SK-N-SH (cell line): ENCODE measurements around the gene ZNF628.

Experiments
- CTCF ChIP-seq: fragments of 200-600 bp; sonication (generic); IDR thresholded peaks from 2 replicates; pipeline ENCODE4 v1.6.1; 2017; ENCODE audit warnings: antibody characterized with exemption, mild to moderate bottlenecking, moderate library complexity
- EP300 ChIP-seq, 2 experiments: IDR thresholded peaks; 2 replicates each; pipeline versions ENCODE4 v1.4.0 to v1.6.1; 2012; ENCODE audit warnings: borderline replicate concordance in 1 of 2, low read depth in 1 of 2, low read length in 1 of 2
- EZH2phosphoT487 ChIP-seq: fragments of 200-600 bp; sonication (generic); IDR thresholded peaks from 2 replicates; pipeline ENCODE4 v1.6.1; 2017; ENCODE audit warnings: low read depth, mixed run types, mild to moderate bottlenecking, antibody characterized with exemption, moderate library complexity, borderline replicate concordance
- FOSL2 ChIP-seq: IDR thresholded peaks from 2 replicates; pipeline ENCODE4 v1.4.0; 2012; ENCODE audit warnings: low read depth, mild to moderate bottlenecking, moderate library complexity, borderline replicate concordance
- FOXM1 ChIP-seq: IDR thresholded peaks from 2 replicates; pipeline ENCODE4 v1.4.0; 2012; ENCODE audit warnings: low read depth, mild to moderate bottlenecking
- REST ChIP-seq: IDR thresholded peaks from 2 replicates; pipeline ENCODE4 v1.6.1; 2012; ENCODE audit warnings: mild to moderate bottlenecking, low read depth, low read length, moderate library complexity
- RFX5 ChIP-seq: IDR thresholded peaks from 2 replicates; pipeline ENCODE4 v1.6.1; 2012; ENCODE audit warnings: mild to moderate bottlenecking, improper control_type of control experiment, low read length
- TEAD4 ChIP-seq: IDR thresholded peaks from 2 replicates; pipeline ENCODE4 v1.4.0; 2012; ENCODE audit warnings: mild to moderate bottlenecking, borderline replicate concordance; ENCODE audit not compliant: insufficient read depth
- YY1 ChIP-seq: IDR thresholded peaks from 2 replicates; pipeline ENCODE4 v1.4.0; 2012; ENCODE audit warnings: low read depth, mild to moderate bottlenecking

- TF ChIP-seq EP300 (IDR thresholded peaks at IDR 0.05; ENCODE audit: borderline replicate concordance in 1 of 2, low read depth in 1 of 2, low read length in 1 of 2) = no peak
- TF ChIP-seq FOXM1 = no peak
- TF ChIP-seq RFX5 = no peak
- TF ChIP-seq CTCF = no peak
- no peak for TF ChIP-seq YY1
- TF ChIP-seq EZH2phosphoT487 = no peak
- no peak for TF ChIP-seq TEAD4
- TF ChIP-seq FOSL2 = no peak
- TF ChIP-seq REST = no peak
Measured at GRCh38 chr19:55485439-55486011, 9.1 kb downstream of the ZNF628 start.
